ENCODE measurements around the gene TTBK1.

The TTBK1 gene

GRCh38 chr6:43223175-43223574 is 20.1 kb upstream of the TTBK1 start:
- peak; percentile 31 for DNase-seq (ENCODE audit: low spot score)

GRCh38 chr6:43226192-43226851 is 17.0 kb upstream of the TTBK1 start:
- peak; percentile 16 for DNase-seq (ENCODE audit: low spot score)

- DNase-seq (ENCODE audit: low spot score) = peak; percentile 97
These were observed 14.1 kb upstream of the TTBK1 start, which contains the start of gene DNPH1 for GRCh38 chr6:43228951-43229802. Gene DNPH1, minus strand, starts transcription at chr6:43229481. Its CDS starts 25 bp downstream, at chr6:43229456.

GRCh38 chr6:43229803-43230620 is 13.3 kb upstream of the TTBK1 start:
- peak; percentile 9 for DNase-seq (ENCODE audit: low spot score)

- no peak for DNase-seq (ENCODE audit: low spot score)
These were observed 12.2 kb upstream of the TTBK1 start for GRCh38 chr6:43231053-43231452.

GRCh38 chr6:43231735-43232450 is 11.4 kb upstream of the TTBK1 start:
- no peak for DNase-seq (ENCODE audit: low spot score)

- DNase-seq (ENCODE audit: low spot score) = no peak
These were observed 7.4 kb upstream of the TTBK1 start for GRCh38 chr6:43235841-43236240.

- DNase-seq (ENCODE audit: low spot score) = no peak
These were observed 4.2 kb upstream of the TTBK1 start for GRCh38 chr6:43239054-43239453.

GRCh38 chr6:43240950-43241349 is 2.3 kb upstream of the TTBK1 start:
- DNase-seq (ENCODE audit: low spot score) = no peak

GRCh38 chr6:43241446-43241845 is 1.8 kb upstream of the TTBK1 start:
- no peak for DNase-seq (ENCODE audit: low spot score)

GRCh38 chr6:43243664-43244321 is 512 bp downstream of the TTBK1 start:
- DNase-seq (ENCODE audit: low spot score) = peak; percentile 59

GRCh38 chr6:43246301-43247113 is 3.2 kb downstream of the TTBK1 start:
- DNase-seq (ENCODE audit: low spot score) = no peak

GRCh38 chr6:43247114-43247999 is 4.1 kb downstream of the TTBK1 start:
- DNase-seq (ENCODE audit: low spot score) = peak; percentile 97

GRCh38 chr6:43248101-43248500 is 4.8 kb downstream of the TTBK1 start:
- DNase-seq (ENCODE audit: low spot score) = no peak

- no peak for DNase-seq (ENCODE audit: low spot score)
These were observed 5.5 kb downstream of the TTBK1 start for GRCh38 chr6:43248791-43249190.

GRCh38 chr6:43250992-43251373 is 7.7 kb downstream of the TTBK1 start:
- DNase-seq (ENCODE audit: low spot score) = no peak

- DNase-seq (ENCODE audit: low spot score) = no peak
These were observed 10.1 kb downstream of the TTBK1 start for GRCh38 chr6:43253401-43253800.

- DNase-seq (ENCODE audit: low spot score) = no peak
These were observed 11.0 kb downstream of the TTBK1 start for GRCh38 chr6:43254138-43254817.

- no peak for DNase-seq (ENCODE audit: low spot score)
These were observed 11.6 kb downstream of the TTBK1 start for GRCh38 chr6:43254846-43255245.

Data from D341Med (cell line).